OCI-LY7 (cell line): Measurements from ENCODE around the gene SLC18A3.

Experiments used
- CTCF ChIP-seq: fragments of 200-600 bp; sonication (generic); conservative IDR thresholded peaks from 2 replicates; pipeline ENCODE4 v1.5.1; 2014; ENCODE audit warnings: mild to moderate bottlenecking, antibody characterized with exemption, low read length, moderate library complexity, mixed read lengths
- EZH2phosphoT487 ChIP-seq: fragments of 200-600 bp; sonication (generic); IDR thresholded peaks from 2 replicates; pipeline ENCODE4 v1.6.1; 2018; ENCODE audit warnings: low read depth, borderline replicate concordance, mild to moderate bottlenecking, mixed run types, antibody characterized with exemption, low read length, moderate library complexity, mixed read lengths

DNA sequence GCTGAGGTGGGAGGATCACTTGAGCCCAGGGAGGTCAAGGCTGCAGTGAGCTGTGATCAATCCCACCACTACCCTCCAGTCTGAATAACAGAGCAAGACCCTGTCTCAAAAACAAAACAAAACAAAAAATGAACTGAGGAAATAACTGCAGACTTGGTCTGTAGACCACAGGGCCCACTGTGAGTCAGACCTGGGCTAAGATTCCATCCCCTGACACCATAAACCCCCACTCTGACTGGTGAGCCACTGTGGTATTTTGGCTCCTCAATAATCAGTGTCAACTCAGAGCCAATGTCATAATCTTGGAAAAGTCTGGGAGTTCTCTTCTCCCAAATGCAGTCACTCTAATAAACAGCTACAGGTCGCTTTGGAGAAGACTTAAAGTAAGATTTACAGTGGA, 47.2 kb upstream of the SLC18A3 start:
- TF ChIP-seq CTCF (no peak), EZH2phosphoT487 (no peak)
